NCI-H526 treated with DMSO at 0.1 percent for 48 hours (cell line): ENCODE results near the gene TRIP10.
"Not testable (repeated sequence)": the region's sequence is repeated elsewhere in the genome, so short reads cannot be mapped to it uniquely, and the experiment has no call there.

ENCODE experiments used
- DNase-seq: peaks from one replicate; lab custom pipeline; 2025; lab: John Stamatoyannopoulos, UW

The TRIP10 gene

DNA sequence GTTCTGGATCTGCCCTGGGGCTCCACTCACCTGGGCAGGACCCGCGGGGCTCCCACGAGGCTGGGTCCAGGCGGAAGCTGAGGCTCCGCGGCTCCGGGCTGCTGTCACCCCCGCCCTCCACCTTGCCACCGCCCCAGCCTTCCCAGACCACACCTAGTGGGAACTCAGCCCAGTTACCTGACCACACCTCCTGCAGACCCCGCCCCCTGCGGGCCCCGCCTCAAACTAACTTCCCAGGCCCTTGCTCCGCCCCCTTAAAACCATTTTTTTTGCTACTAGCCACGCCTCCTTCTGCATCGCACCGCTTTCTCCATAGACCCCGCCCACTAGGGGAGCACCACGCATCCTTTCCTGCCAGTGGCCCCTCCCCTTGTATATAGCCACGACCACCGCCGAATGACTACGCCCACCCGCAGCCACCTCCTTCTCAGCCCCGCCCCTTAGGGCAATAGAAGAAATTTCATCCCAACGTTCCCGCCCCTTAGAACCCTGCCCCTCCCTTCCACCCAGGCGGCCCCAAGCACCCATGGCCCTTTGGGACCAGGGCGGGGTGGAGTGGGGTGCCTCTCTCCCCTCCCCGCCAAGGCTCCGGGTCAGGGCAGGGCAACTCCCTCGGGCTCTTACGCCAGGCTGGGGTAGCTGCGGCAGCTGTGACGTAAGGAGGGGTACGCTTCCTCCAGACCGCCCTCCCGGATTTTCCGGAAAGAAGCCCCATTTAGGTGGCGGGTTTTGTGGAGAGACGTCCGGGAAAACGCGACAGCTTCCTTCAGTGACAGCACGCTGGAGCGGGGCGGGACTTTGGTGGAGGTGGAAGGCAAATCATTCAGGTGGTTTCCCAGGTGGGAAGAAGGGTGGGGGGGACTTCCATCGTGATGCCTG lies 28.1 kb downstream of the TRIP10 start, which contains the start of gene SH2D3A:
TSS of gene SH2D3A (minus strand) at position 79 of the 879 bp plus-strand sequence. CDS start 3,687 bp downstream, outside the sequence.
- DNase-seq, result peak; percentile 76

DNA sequence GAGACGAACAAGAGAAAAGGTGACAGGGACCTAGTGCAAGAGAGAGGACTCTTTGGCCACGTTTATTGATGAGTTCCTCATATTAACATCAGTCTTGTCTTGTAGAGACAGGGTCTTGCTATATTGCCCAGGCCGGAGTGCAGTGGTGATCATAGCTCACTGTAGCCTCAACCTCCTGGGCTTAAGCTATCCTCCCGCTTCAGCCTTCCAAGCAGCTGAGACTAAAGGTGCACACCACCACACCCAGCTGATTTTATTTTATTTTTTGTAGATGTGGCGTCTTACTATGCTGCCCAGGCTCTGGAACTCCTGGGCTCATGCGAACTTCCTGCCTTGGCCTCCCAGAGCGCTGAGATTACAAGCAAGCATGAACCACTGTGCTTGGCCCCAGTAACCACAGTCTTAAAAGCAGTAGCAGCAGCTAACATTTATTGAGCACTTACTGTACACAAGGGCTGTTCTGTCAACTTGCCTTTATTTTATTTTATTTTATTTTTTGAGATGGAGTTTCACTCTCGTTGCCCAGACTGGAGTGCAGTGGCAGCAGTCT lies 28.8 kb downstream of the TRIP10 start:
- no peak for DNase-seq

DNA sequence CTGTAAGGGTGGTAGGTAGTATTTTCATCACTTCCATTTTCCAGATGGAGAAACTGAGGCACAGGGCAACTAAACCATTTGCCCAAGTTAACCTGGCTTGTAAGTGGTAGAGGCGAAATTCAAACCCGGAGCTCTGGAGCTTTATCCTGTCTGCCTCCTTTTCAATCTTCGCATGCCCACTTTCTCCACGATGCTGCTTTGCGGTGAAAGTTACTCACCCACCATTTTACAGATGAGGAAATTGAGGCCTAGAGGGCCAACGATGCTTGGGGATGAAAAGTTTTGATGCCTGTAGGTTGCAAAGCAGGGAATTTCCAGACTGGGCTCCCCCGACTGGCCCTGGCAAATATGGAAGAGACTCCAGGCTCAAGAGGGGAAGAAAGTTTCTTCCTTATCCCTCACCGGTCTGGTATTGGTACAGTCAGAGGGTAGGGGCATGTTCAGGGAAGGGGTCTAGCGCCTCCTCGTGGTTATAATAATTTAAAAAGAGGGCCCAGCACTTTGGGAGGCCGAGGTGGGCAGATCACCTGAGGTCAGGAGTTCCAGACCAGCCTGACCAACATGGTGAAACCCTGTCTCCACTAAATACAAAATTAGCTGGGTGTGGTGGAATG lies 29.6 kb downstream of the TRIP10 start:
- DNase-seq, result no peak

DNA sequence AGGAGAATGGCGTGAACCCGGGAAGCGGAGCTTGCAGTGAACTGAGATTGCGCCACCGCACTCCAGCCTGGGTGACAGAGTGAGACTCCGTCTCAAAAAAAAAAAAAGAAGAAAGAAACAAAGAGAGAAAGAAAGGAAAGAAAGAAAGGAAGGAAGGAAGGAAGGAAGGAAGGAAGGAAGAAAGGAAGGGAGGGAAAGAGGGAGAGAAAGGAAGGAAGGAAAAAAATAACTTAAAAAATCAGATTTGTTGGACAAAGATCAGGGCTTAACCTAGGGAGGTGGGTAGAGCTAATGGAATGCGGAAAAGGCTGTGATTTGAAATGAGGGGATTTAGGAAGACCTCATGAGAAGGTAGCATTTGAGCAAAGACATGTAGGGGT lies 32.2 kb downstream of the TRIP10 start:
- DNase-seq, result not testable (repeated sequence)

DNA sequence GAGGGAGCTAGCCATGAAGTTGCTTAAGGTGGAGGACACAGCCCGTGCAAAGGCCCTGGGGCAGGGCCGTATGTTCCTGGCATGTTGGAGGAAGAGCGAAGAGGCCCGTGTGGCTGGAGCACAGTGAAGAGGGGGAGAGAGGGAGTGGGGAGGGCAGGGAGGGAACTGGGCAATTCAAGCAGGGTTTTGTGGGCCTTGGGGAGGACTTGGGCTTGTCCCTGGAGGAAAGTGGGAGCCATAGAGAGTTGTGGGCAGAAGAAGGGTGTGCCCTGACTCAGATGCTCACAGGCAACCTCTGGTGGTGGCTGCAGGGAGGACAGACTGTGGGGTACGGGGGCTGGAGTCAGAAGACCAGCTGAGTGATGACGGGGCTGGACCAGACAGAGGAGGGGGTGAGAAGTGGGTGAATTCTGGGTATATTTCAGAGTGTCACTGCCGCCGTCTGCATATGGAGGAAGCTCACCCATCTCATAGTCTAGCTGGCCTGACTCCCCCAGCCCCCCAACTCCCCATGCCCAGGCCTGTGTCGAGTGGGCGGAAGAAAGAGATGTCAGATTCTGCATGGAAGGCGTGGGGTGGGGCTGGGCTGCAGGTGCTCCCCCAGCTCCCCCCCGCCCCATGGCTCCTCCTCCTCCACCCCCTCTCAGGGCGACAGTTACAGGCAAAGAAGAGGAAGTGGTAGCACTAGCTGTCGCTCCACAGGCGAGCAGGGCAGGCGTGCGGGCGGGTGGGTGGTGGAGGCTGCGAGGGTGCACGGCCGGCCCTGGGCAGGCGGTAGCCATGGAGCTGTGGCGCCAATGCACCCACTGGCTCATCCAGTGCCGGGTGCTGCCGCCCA lies 32.8 kb downstream of the TRIP10 start, which contains the start of gene VAV1:
TSS of gene VAV1 (plus strand) at position 681 of the 838 bp plus-strand sequence. CDS start at position 781, 100 bp downstream.
- peak; percentile 12 for DNase-seq

DNA sequence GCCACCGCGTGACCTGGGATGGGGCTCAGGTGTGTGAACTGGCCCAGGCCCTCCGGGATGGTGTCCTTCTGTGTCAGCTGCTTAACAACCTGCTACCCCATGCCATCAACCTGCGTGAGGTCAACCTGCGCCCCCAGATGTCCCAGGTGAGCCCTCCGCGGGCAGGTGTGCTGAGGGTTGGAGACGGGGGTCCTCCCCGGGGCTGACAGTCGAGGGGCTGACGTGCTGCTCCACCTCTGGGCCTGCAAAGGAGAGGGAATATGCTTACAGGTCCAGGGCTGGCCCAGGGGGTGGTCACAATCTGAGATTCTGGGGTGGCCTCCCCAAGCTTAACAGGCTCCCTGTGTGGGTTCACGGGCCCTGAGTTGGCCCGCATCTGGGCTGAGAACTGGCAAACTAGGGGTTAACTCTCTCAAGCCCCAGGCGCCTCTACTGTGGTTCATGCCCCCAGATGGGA lies 33.4 kb downstream of the TRIP10 start:
- DNase-seq, result no peak

DNA sequence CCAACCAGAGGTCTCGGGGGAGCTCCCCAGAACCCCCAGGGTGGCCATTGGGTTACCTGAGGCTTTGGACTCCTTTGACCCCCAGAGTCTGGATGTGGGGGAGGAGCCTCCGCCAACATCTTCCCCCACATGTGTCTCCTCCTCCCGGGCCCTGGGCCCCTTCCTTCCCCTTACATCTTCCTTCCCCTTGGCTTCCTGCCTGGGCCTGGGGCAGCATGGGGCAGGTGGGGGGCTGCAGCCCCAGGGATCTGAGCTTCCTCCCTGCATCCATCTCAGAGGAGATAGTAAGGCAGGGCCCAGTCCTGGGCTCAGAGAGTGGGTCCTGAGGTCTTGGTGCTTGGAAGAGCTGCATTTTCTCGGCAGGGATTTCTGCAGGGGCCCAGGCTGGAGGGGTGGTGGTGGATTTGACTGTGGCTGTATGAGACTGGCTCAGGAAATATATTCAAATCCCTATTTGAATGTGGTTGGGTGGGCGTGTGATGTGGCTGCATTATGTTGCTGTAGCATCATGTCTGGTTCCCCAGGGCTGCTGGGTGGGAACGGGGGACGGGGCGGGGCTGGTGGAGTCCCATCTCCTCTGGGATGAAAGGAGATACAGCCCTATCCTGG lies 33.9 kb downstream of the TRIP10 start:
- peak; percentile 69 for DNase-seq

DNA sequence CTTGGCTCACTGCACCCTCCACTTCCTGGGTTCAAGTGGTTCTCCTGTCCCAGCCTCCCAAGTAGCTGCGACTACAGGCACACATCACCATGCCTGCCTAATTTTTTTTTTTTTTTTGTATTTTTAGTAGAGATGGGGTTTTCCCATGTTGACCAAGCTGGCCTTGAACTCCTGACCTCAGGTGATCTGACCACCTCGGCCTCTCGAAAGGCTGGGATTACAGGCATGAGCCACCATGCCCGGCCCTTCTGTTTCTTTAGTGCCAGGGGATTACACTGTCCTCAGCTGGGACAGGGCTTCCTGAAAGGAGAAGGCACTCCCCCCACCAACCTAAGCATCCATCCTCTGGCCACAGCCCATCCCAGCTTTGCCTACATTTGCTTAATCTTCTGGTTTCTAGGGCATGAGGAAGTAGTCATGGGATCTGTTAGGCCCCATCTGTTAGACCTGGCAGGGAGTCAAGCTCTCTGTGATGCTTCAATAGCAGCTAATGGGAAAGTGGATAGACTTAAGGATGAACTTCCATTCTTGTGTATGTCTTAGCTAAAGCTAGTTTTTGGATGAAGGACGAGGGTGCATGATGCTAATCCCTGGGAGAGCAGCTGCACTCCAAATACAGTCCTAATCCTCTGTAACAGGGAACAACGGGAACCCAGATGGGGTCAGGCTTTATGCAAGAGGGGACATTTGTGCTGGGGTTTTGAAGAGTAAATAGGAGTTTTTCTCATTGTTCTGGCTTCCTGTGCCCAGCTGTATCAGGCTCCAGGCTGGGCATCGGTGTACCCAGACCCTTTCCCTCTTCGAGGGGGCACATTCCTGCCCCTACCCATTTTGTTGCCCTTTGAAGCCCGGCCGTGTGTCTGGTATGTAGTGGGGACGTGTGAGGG lies 35.6 kb downstream of the TRIP10 start:
- DNase-seq, result peak; percentile 11

DNA sequence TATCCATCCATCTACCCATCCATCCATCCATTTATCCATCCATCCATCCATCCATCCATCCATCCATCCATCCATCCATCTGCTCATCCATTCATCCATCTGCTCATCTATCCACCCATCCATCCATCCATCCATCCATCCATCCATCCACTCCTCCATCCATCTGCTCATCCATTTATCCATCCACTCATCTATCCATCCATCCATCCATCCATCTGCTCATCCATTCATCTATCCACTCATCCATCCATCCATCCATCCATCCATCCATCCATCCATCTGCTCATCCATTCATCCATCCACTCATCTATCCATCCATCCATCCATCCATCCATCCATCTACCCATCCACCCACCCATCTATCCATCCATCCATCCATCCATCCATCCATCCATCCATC lies 36.6 kb downstream of the TRIP10 start:
- not testable (repeated sequence) for DNase-seq

DNA sequence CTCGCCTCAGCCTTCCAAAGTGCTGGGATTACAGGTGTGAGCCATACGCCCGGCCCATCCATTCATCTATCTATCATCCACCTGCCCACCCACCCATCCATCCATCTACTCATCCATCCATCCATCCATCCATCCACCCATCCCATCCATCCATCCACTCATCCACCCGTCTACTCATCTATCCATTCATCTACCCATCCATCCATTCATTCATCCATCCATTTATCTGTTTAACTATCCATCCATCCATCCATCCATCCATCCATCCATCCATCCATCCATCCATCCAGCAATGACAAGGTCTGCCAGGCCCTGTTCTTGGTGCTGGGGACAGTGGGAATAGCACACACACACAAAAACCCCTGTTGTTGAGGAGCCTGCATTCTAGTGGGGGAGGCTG lies 37.5 kb downstream of the TRIP10 start:
- DNase-seq, result no peak

DNA sequence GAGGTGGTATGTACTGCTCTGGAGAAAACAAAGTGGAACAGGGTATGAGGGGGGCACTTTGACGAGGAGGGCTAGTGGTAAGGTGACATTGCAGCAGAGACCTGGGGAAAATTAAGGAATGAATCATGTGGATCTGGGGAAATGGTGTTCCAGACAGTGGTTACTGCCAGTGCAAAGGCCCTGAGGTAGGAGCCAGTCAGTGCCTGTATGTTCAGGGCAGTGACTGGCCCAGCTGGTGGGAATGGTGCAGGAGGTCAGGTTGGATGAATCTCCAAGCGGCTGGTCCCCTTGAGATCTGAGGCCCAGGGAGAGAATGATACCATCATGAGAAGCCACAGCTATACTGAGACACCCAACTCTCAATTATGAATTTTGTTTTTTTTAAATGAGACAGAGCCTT lies 38.0 kb downstream of the TRIP10 start:
- DNase-seq, result no peak

DNA sequence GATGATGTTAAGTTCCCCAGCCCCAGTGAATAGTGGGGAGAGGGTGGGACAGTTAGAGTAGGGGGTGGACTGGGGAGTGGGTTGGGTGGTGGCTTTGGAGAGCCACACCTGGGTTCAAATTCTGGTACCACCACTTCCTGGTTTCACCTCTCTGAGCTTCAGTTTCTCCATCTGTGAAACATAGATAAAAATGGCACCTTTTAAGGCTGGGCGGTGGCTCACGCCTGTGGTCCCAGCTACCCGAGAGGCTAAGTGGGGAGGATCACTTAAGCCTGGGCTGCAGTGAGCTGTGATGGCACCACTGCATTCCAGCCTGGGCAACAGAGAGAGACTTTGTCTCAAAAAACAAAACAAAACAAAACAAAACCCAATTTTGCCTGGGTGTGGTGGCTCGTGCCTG lies 38.9 kb downstream of the TRIP10 start:
- no peak for DNase-seq

DNA sequence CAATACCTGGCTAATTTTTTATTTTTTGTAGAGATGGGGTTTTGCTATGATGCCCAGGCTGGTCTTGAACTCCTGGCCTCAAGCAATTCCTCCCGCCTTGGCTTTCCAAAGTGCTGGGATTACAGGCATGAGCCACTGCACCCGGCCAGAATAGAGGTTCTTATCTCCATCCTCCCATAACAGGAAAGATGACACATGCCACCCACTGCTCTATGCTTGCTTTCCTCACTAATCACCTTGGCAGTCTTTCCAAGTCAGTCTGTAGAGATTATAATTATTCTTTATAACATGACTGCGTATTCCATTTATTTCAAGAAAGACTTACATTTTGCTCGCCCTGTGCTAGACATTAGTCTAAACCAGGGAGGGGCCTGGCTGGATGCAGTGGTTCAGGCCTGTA lies 39.7 kb downstream of the TRIP10 start:
- no peak for DNase-seq

DNA sequence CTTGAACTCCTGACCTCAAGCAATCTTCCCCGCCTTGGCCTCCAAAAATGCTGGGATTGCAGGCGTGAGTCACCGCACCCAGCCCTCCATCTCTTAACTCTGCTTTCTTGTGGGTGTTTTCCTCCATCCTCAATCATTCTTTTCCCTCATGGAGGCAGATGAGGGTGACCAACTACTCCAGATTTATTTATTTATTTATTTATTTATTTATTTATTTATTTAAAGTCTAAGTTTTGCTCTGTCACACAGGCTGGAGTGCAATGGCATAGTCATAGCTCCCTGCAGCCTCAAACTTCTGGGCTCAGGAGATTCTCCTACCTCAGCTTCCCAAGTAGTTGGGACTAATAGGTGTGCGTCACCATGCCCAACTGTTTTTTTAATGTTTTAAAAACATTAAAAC lies 47.9 kb downstream of the TRIP10 start:
- no peak for DNase-seq

DNA sequence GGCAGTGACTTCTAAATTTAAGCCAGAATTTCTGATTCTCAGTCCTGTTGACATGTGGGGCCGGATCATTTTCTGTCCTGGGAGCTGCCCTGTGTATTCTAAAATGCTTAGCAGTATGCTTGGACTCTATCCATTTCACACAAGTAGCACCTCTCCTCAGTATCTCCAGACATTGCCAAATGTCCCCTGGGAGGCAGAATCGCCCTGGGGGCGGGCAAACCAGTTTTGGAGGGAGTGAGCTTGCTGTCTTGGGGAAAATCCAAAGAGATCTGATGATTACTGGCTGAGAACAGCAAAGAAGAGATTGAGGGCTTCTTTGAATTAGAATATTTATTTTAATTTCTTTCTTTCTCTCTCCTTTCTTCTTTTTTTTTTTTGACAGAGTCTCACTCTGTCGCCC lies 49.4 kb downstream of the TRIP10 start:
- DNase-seq, result no peak

DNA sequence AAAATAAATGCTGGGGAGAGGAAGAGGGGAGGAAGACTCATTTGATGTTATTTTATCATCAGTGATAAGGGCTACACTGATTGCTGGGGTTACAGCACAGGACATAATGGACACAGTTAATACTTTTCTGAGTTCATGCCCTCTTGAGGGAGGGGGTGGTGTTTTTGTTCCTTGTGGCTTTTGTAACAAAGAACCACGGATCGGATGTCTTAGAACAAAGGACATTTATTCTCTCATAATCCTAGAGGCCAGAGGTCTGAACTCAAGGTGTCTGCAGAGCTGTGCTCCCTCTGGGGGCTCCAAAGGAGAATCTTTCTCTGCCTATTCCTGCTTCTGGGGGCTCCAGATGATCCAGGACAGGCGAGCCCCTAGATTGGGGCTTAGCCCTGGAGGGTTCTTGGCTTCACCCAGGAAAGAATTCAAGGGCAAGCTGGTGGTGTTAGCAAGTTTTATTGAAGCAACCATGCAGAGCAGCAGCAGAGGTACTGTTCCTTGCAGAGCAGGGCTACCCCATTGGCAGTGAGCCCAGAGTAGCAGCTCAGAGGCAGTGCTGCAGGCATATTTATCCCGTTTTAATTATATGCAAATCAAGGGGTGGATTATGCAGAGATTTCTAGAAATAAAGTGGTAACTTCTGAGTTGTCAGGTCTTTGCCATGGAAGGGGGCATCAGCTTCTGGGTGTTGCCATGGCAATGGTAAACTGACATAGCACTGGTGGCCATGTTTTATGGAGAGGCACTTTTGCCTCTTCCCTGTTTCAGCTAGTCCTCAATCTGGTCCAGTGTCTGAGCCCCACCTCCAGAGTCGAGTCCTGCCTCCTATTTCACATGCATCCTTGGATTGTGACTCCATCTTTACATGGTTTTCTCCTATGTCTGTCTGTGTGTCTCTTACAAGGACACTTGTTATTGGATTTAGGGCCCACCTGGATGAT lies 51.0 kb downstream of the TRIP10 start:
- DNase-seq, result no peak

DNA sequence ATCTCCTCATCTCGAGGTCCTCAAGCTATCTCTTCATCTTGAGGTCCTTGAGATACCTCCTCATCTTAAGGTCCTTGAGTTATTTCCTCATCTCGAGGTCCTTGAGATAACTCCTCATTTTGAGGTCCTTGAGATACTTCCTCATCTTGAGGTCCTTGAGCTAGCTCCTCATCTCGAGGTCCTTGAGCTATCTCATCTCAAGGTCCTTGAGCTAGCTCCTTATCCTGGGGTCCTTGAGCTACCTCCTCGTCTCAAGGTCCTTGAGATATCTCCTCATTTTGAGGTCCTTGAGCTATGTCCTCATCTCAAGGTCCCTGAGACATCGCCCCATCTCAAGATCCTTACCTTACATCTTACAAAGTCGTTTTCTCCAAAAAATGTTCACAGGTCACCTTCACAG lies 51.8 kb downstream of the TRIP10 start:
- no peak for DNase-seq

DNA sequence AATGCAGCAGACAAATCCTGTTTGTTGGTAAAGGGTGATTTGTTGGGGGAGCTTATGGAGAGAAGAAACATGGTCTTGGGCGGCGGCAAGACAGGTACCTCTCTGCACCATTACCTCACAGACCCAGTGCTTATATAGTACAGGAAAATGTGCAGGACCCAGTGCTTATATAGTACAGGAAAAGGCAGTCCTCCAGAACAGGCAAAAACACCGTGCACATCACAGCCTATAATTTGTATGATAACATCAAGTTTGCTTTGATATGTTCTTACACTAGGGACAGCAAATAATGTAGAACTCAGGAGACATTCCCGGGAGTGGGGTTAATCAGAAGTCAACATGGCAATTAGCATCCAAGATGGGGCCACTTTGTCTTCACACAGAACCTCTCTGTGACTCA lies 53.9 kb downstream of the TRIP10 start:
- DNase-seq, result no peak

DNA sequence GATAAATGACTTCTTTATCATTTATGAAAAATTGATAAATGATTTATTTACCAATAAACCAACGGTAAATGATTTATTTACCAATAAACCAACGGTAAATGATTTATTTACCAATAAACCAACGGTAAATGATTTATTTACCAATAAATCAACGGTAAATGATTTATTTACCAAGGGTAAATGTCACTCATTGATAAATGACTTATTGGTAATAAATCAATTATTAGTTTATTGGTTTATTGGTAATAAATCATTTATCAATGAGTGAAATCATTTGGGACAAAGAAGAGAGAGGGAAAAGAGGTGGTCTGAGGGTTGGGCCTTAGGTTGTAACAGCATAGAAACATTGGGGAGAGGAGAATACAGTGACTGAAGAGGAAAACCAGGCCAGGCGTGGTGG lies 54.5 kb downstream of the TRIP10 start:
- DNase-seq, result no peak
